ENCODE measurements around the gene LAMC2. TPM values are rescaled to one million over a fixed set of nuclear protein-coding genes. Genes with fewer than 3 reads are reported as not detected.

Gene LAMC2
- total RNA-seq, 4 donors from 2014 or later = 2.4 to 4.2 (median 2.8) TPM

DNA sequence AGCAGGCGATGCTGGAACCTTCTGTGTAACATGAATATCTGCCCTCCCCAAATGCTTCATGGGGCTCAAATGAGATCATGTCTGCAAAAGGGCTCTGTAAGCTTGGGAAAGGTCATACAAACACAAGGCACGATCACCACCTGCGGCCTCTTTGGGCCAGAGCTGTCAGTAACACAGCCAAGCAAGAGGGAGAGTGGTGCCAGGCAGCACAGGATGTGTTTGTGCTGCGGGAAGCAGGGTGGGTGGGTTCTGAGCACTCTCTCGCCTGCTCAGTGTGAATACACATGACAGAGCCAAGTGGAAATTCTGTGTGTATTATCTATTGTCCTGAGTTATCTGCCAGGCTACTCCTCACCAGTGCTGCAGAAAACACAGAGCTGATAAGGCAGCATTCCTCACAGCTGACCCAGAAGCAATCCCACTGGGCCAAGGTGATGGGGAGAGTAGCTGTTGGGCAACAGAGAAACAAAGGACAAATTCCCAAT is 101.2 kb downstream of the LAMC2 start:
- TF ChIP-seq, protein P1, sequence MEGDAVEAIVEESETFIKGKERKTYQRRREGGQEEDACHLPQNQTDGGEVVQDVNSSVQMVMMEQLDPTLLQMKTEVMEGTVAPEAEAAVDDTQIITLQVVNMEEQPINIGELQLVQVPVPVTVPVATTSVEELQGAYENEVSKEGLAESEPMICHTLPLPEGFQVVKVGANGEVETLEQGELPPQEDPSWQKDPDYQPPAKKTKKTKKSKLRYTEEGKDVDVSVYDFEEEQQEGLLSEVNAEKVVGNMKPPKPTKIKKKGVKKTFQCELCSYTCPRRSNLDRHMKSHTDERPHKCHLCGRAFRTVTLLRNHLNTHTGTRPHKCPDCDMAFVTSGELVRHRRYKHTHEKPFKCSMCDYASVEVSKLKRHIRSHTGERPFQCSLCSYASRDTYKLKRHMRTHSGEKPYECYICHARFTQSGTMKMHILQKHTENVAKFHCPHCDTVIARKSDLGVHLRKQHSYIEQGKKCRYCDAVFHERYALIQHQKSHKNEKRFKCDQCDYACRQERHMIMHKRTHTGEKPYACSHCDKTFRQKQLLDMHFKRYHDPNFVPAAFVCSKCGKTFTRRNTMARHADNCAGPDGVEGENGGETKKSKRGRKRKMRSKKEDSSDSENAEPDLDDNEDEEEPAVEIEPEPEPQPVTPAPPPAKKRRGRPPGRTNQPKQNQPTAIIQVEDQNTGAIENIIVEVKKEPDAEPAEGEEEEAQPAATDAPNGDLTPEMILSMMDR (IDR thresholded peaks at IDR 0.05; ENCODE audit: low read depth) = no peak

DNA sequence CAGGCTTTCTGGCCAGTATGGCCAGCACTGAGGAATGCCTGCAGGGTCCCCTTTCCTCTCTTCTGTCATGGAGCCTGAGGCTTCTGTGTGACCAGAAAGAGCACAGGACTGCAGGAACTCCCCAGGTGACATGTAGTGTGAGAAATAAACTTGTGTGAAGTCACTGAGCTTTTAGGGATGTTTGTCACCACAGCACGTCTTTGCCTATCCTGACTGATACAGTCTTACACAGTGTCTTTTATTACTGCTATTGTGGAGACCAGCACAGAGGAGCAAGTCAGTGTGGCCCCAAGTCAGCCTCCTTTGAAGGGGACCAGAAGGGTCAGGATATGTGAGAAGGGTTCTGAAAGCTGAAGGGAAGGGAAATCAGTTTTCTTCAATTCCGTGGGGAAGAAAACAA is 102.5 kb downstream of the LAMC2 start:
- TF ChIP-seq, protein P1 (IDR thresholded peaks at IDR 0.05; ENCODE audit: low read depth) = no peak

DNA sequence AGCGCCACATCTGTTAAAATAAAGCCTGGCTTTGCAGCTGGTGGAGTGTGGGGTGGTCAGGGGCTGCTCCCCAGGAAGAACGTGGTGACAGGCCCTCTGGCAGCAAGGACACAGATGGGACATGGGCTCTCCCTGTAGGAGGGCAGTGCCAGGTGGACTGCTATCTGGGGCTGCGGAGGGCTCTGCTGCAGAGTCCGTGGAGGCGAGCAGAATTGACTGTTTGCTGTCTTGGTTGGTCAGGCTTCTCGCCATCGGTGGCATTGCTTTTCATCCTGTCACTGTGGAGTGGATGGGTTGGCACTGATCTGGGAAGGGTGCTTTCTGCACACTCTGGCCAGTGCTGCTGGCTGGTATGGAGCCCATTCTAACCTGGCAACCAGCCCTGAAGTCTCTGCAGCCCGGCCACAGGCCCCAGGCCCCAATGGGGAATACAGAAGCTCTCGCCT is 103.0 kb downstream of the LAMC2 start:
- TF ChIP-seq, protein P1 (IDR thresholded peaks at IDR 0.05; ENCODE audit: low read depth) = no peak

DNA sequence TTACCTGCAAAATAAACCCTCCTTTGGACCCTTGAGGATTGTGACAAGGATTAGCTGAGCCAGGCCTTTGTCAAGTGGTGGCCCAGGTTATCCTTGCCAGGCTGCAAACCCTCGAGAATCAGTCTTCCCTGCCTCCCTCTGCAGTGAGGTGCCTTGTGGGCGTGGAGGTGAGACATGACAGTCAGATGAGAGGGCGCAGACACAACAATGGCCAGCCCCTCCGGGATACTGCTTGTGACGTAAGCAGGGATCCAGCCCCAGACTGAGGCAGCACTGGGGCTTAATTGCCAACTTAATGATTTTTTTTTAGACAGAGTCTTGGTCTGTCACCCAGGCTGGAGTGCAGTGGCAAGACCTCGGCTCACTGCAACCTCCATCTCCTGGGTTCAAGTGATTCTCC is 104.6 kb downstream of the LAMC2 start:
- TF ChIP-seq, protein P1 (IDR thresholded peaks at IDR 0.05; ENCODE audit: low read depth) = no peak

DNA sequence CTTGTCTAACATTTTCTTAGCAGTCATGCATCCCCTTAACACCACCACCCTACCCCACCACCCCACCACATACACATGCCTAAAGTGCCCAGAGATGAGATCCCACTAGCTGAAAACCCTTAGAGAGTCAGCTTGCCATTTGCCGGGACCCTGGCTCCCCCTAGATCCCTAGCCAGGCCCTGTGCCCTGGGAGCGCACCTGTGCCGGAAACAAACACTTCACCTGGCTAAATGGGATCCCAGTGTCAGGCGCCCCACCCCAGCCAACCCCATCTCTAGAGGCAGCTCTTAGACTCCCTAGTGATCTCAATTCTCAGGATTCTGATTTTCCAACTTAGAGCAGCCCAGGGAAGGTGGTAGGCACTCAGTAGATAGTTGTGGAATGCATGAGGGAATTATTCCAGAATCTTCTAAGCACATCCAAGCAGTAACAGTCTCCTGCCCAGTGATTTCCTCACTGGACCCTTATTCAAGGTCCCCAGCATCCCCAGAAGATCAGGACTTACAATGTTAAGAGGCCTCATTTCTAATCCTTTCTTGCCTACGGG is 105.2 kb downstream of the LAMC2 start:
- TF ChIP-seq, protein P1 (IDR thresholded peaks at IDR 0.05; ENCODE audit: low read depth) = no peak

DNA sequence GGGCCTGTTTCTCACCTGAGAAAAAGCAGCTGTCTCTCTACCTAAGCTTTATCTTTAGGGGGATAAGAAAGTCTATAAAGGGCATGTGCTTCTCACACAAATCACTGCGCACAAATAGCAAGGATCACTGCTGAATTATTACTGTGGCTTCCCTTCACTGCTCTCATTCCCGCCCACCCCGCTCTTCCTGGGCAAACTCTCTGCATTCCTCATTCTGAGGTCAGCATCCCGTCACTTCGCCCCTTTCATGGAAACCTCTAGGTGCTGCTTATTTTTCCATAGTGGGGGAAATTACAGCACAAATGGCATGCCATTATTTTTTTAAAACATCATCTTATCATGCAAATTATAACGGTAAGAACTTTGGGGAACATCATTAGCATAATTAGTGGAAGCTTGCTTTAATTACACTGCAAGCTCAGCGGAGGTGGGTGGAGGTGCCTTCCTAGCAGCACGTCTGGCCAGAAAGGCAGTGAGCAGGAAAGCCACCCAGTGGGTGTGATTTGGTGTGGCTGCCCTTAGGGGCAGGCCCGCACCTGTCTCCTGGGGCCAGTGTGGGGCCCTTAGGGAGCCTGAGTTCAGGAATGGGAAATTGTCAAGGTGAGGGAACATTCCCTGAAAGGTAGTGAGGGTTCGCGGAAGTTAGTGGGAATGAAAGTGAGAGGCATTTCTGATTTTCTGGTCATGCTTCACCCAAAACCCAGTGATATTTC is 105.9 kb downstream of the LAMC2 start:
- TF ChIP-seq, protein P1 (IDR thresholded peaks at IDR 0.05; ENCODE audit: low read depth) = no peak

DNA sequence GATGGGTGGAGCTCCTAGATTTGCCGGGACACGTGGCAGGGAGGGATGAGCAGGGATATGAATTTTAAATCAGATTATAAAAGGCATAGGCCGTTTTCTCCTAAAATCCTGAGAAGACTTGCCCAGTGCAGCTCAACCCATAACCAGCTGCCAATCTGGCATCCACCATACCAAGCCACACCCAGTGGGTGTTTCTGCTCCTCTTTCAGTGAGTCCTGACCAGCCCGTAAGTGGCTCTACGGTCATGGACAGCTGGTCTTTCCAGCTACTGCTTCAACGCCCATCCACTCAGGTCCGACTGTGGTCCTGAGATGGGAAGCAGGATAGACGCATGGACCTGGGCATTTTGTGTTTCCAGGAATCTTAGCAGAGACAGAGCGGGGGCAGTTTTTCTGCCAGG is 107.2 kb downstream of the LAMC2 start:
- TF ChIP-seq, protein P1 (IDR thresholded peaks at IDR 0.05; ENCODE audit: low read depth) = no peak

Measured in subcutaneous adipose tissue (tissue), 4 donors.